Ectodermal cell (in vitro differentiated cells): ENCODE measurements around the gene C10orf67.
"Not testable (repeated sequence)": the region's sequence is repeated elsewhere in the genome, so short reads cannot be mapped to it uniquely, and the experiment has no call there.

Experiments used
- H3K27ac ChIP-seq: 2 replicates; pipeline ENCODE4 v1.7.0; 2013; ENCODE audit warnings: mild to moderate bottlenecking, low read depth, low read length; ENCODE audit not compliant: insufficient read depth, poor library complexity, severe bottlenecking
- H3K27me3 ChIP-seq: 2 replicates; pipeline ENCODE4 v1.7.0; 2013; ENCODE audit warnings: mild to moderate bottlenecking, low read length; ENCODE audit not compliant: insufficient read depth, control insufficient read depth, poor library complexity, severe bottlenecking
- H3K36me3 ChIP-seq: one replicate; pipeline ENCODE4 v1.7.0; 2013; ENCODE audit warnings: low read length; ENCODE audit not compliant: control insufficient read depth, insufficient read depth
- H3K4me1 ChIP-seq: one replicate; pipeline ENCODE4 v1.7.0; 2013; ENCODE audit warnings: low read length; ENCODE audit not compliant: control insufficient read depth, insufficient read depth
- H3K4me3 ChIP-seq: 2 replicates; pipeline ENCODE4 v1.7.0; 2013; ENCODE audit warnings: low read depth, low read length, control low read depth; ENCODE audit not compliant: insufficient read depth
- H3K9me3 ChIP-seq: 2 replicates; pipeline ENCODE4 v1.7.0; 2013; ENCODE audit warnings: mild to moderate bottlenecking, low read length, moderate library complexity; ENCODE audit not compliant: control insufficient read depth
- WGBS, 2 experiments: methylation state at CpG; one replicate each; pipeline ENCODE4 v1.1.7; 2013; ENCODE audit warnings: missing lambda C conversion rate in 2 of 2; 5-methylcytosine and 5-hydroxymethylcytosine counted together

The C10orf67 gene

DNA sequence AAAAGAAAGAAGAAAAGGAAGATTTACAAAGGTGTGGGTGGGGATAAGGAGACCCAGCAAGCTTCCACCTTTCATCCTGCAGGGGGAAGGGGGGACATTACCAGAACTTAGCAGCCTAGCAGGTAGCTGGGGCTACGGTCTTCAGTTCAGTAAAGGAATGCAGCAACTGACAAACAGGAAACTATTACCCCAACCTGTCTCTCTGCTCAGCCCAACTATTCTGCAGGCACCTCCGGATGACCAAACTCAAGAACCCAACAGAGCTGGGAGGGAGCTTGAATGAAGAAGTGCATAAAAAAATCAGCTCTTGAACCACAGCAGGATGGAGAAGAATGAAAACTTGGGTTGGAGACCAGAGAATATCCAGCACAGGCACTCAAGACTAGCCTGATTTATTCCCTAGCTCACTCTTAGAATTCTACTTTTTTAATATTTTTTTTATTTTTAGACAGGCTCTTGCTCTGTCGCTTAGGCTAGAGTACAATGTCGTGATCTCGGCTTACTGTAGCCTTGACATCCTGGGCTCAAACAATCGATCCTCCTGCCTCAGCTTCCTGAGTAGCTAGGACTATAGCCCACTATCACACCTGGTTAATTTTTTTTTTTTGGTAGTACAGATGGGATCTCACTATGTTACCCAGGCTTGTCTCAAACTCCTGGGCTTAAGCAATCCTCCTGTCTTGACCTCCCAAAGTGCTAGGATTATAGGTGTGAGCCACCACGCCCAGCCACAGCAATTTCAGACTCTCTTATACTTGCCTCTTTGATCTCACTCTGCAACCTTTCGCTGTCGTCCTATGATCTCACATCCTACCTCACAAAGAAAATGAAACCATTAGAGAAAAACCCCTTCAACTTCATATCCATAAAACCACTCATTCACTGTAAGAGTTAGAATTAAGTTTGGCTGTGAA is 18.5 kb upstream of the C10orf67 start:
- 86 to 94% methylated on average over 9 of the region's 9 CpGs for WGBS, 2 experiments
- no peaks in the 10 kb centered on the region for H3K36me3 ChIP-seq
- H3K4me3 ChIP-seq, result no peak overlapping the region
- H3K4me1 ChIP-seq, result no peaks in the 10 kb centered on the region
- H3K27ac ChIP-seq, result no peak overlapping the region
- H3K27me3 ChIP-seq, result no peaks in the 10 kb centered on the region
- H3K9me3 ChIP-seq, result no peaks in the 10 kb centered on the region

DNA sequence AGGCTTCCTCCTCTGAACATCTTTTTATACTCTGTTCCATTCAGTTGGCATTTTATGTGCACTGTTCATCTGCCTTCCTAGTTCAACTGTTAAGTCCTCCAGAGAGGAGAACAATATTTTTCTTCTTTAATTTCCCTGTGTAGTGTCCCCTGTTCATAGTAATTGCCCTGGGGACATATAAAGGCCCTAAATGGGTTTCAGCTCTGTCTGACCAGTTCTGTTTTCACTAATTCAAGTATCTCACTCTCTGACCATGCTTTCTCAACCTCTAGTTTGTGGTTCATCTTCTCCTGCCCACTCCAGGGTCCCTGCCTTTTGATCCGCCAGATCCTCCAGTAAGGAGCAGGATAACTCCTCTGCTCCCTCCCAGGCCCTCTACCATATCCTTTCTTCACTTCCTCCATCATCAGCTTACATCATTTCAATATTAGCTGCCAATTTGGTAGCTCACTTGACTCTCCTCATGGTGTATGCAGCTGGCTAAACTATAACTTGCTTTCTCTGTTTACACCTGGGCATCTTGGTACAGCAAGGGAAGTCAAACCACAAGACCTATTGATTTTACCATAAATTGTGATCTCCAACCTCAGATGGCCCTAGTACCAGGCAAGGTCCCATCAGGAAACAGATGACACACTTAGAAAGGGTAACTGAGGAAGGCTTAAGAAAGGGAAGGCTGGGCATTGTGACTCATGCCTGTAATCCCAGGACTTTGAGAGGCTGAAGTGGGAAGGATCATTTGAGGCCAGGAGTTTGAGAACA is 17.7 kb upstream of the C10orf67 start:
- no peak overlapping the region for H3K27ac ChIP-seq
- H3K36me3 ChIP-seq, result no peaks in the 10 kb centered on the region
- no peak overlapping the region for H3K4me3 ChIP-seq
- WGBS, 2 experiments, result 89 to 91% methylated on average over 1 of the region's 1 CpG
- H3K4me1 ChIP-seq, result no peaks in the 10 kb centered on the region
- H3K27me3 ChIP-seq, result no peaks in the 10 kb centered on the region
- no peaks in the 10 kb centered on the region for H3K9me3 ChIP-seq

GRCh38 chr10:23361665-23362064 is 17.1 kb upstream of the C10orf67 start:
- Histone ChIP-seq H3K36me3 (no peaks in the 10 kb centered on the region), H3K9me3 (no peaks in the 10 kb centered on the region), H3K4me1 (no peaks in the 10 kb centered on the region), H3K27me3 (no peaks in the 10 kb centered on the region), H3K4me3 (no peak overlapping the region), H3K27ac (no peak overlapping the region)
- 88 to 91% methylated on average over 2 of the region's 2 CpGs for WGBS, 2 experiments

GRCh38 chr10:23359692-23360380 is 15.2 kb upstream of the C10orf67 start:
- H3K27me3 ChIP-seq, result no peaks in the 10 kb centered on the region
- H3K4me1 ChIP-seq, result no peaks in the 10 kb centered on the region
- 88 to 92% methylated on average over 7 to 8 of the region's 8 CpGs for WGBS, 2 experiments
- H3K36me3 ChIP-seq, result no peaks in the 10 kb centered on the region
- no peaks in the 10 kb centered on the region for H3K9me3 ChIP-seq
- no peak overlapping the region for H3K27ac ChIP-seq
- no peak overlapping the region for H3K4me3 ChIP-seq

- H3K4me1 ChIP-seq, result no peaks in the 10 kb centered on the region
- 62 to 68% methylated on average over 2 of the region's 2 CpGs for WGBS, 2 experiments
- H3K36me3 ChIP-seq, result no peaks in the 10 kb centered on the region
- H3K4me3 ChIP-seq, result no peak overlapping the region
- no peaks in the 10 kb centered on the region for H3K27me3 ChIP-seq
- no peak overlapping the region for H3K27ac ChIP-seq
- H3K9me3 ChIP-seq, result no peaks in the 10 kb centered on the region
Measured at GRCh38 chr10:23358357-23358756, 13.8 kb upstream of the C10orf67 start.

- WGBS, 2 experiments, result 95 to 96% methylated on average over 5 of the region's 5 CpGs
- Histone ChIP-seq H3K4me3 (no peak overlapping the region), H3K36me3 (no peaks in the 10 kb centered on the region), H3K27ac (no peak overlapping the region), H3K9me3 (no peaks in the 10 kb centered on the region), H3K27me3 (no peaks in the 10 kb centered on the region), H3K4me1 (no peaks in the 10 kb centered on the region)
Measured at GRCh38 chr10:23354630-23355279, 10.2 kb upstream of the C10orf67 start.

GRCh38 chr10:23351926-23352519 is 7.4 kb upstream of the C10orf67 start:
- Histone ChIP-seq H3K36me3 (no peaks in the 10 kb centered on the region), H3K4me1 (no peaks in the 10 kb centered on the region), H3K27ac (no peak overlapping the region), H3K4me3 (no peak overlapping the region), H3K27me3 (no peaks in the 10 kb centered on the region), H3K9me3 (no peaks in the 10 kb centered on the region)
- 81 to 95% methylated on average over 3 of the region's 3 CpGs for WGBS, 2 experiments

GRCh38 chr10:23350706-23351105 is 6.1 kb upstream of the C10orf67 start:
- H3K27me3 ChIP-seq, H3K36me3 ChIP-seq, H3K9me3 ChIP-seq, H3K4me3 ChIP-seq, H3K27ac ChIP-seq, H3K4me1 ChIP-seq: not testable (repeated sequence)
- WGBS, 2 experiments, result 85 to 96% methylated on average over 1 of the region's 1 CpG

DNA sequence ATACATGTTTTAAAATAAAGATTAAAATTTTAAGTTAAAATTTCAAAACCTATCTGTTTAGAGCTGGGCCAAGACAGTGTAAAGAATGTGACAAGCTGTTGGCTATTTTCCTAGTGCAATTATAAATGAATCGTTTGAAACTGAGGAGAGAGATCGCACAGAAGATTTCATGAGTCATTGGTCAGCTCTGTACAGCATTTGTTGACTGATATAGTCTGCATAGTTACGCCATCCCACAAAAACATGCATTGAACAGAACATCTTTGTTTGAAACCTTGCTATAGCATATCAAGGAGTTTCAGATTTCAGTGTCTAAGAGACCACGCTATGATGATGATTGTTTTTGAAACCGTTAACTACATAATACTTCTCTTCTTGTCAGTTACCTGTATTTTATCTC is 1.3 kb upstream of the C10orf67 start:
- H3K4me3 ChIP-seq, result no peak overlapping the region
- H3K36me3 ChIP-seq, result no peaks in the 10 kb centered on the region
- no peaks in the 10 kb centered on the region for H3K9me3 ChIP-seq
- H3K4me1 ChIP-seq, result peaks cover 21% of the 10 kb centered on the region
- peaks cover 4% of the 10 kb centered on the region for H3K27me3 ChIP-seq
- WGBS, 2 experiments, result 93 to 94% methylated on average over 5 of the region's 5 CpGs
- H3K27ac ChIP-seq, result no peak overlapping the region
